NCI-H446 treated with DMSO at 0.1 percent for 48 hours (cell line): ENCODE measurements around the gene LRRK1.
A peak's percentile ranks its signal among the peaks of the same experiment; 100 is the strongest.
"Not testable (repeated sequence)": the region's sequence is repeated elsewhere in the genome, so short reads cannot be mapped to it uniquely, and the experiment has no call there.

Source experiments
- DNase-seq: peaks from one replicate; lab custom pipeline; 2025; lab: John Stamatoyannopoulos, UW

Gene LRRK1

GRCh38 chr15:101071651-101072050 lies 152.5 kb downstream of the LRRK1 start:
- no peak for DNase-seq

- not testable (repeated sequence) for DNase-seq
Measured at GRCh38 chr15:101072235-101072634, 153.1 kb downstream of the LRRK1 start.

GRCh38 chr15:101077806-101078668 lies 158.9 kb downstream of the LRRK1 start:
- not testable (repeated sequence) for DNase-seq

DNA sequence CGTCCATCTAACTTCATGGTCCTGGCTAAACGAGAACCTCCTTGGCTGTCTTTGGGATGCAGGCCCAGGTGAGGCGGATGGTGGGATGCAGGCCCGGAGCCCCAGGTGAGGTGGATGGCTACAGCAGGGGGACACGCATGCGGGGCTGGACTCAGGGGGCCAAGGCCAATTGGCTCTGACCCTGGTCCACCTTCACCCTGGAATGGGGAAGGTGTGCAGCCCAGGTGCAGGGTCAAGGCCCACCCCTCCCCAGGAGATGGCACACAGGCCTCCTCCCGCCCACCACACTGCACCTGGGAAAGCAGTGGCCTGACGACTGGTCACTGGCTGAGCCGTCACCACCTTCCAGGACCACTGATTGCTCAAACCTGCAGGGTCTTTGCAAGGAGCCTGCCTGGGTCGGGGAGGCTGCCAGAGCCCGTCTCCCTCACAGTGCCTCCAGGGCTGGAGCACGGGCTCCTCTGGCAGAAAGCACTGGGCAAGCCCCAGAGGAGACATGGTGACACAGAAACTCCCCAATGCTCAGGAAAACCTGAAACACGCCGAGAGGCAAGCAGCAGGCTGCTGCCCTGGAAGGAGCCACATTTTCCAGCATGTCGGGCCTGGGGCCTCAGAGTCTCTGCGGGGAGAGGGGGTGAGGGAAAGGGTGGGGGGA lies 159.6 kb downstream of the LRRK1 start:
- DNase-seq = no peak

- no peak for DNase-seq
Measured at GRCh38 chr15:101081900-101082299, 162.7 kb downstream of the LRRK1 start.

DNA sequence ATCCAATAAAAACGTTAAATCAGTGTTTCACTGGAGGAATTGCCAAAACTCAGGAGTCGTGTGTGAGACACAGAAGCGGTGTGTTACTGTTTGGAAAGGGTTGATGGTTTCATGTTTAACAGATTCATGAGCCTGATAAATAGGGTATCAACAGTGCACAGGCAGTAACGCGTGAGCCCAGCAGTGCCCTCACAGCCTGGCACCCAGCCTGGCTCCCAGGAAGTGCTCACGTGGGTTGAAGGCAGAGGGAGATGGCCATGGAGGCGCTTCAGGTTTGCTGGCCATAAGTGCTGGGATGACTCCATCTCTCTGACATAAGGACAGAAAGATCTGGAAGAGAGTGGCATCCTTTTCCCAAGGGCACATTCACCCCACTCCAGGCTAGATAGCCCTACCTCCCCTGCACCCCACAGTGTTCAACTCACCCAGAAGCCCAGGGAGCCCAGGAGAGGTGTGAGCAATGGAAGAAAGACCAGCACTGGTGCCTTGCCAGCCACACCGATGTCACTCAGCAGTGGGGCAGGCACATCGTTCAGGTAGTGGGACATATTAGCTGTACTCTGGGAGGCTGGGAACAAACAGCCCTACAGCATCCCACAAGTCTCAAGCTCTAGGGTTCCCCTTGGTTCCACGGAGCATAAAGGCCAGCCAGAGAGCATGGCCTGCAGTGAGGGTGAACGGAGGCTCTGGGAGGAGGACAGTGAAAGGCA lies 164.3 kb downstream of the LRRK1 start:
- DNase-seq = no peak

DNA sequence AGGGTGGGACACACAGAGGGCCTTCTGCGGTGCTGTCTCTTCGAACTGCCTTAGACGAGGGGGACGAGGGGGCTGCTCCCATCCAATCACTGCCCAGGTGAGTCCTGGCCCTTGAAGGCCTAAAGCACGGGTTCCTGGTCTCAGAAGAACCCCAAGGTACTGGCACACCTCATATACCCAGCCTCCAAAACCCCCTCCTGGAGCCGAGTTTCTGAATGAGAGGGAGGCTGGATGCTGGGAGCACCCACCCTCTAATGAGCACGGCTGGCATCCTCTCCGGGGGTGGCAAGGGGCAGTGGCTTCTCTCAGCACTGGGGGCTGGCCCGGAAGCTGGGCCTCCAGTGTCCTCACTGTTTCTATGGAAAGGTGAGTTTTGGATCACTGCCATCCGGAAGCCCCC lies 165.6 kb downstream of the LRRK1 start:
- no peak for DNase-seq

DNA sequence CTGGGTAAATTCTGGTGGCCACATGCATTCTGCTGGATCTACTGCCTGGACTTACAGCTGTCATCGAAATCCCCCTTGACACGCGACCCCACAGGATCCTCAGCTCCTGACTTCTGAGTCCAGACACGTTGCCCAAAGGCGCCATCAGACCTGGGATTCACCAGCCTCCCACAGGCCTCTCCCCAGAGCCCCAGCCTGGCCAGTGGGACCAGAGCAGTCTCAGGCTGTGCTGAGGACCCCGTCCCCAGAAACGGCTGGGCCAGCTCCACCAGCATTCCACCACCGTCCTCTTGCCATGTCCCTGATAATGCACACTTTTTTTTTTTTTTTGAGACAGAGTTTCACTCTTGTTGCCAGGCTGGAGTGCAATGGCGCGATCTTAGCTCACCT lies 166.1 kb downstream of the LRRK1 start:
- no peak for DNase-seq

- no peak for DNase-seq
Measured at GRCh38 chr15:101086394-101087171, 167.4 kb downstream of the LRRK1 start.

DNA sequence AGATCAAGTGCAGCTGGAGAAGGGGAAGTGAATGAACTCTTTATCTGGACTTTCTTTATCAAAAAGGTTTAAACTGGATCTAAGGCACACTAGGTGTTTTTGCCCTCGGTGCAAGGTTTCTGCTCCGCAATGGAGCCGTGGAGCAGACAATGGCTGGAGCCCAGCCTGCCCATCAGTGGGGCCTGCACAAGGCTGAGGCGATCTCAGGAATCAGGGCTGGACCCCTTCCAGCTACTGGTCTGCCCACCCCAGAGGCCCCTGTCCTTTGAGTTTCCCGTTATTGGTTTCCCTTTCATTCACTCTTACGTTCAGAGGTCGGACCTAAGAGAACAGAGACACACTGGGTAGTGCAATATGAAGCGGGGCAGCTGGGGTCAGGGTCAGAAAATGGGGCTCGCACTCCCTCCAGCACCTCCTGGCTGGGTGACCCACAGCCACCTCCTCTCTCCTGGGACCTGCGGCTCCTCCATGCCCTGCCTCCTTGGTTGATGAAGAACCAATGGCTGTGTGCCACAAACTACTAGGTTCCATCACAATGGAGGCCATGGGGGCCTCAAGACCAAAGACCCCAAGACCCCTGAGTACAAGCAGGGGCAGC lies 168.1 kb downstream of the LRRK1 start:
- DNase-seq = no peak

DNA sequence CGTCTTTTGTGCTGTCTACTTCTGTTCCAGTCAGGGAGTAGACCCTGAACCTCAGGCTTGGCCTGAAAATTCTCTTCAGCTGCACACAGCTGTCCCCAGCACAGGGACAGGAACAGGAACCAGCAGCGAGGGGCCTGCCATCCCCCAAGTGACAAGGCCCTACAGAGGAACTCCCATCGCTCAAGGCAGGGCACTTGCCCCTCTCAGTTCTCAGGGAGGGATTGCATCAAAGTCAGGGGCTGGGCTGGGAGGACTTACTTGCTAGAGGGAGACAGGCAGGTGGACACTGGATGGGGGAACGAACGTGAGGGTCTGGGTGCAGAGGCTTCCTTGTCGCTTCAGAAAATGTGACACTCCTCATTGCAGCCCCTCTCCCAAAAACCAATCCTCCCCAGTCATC lies 169.1 kb downstream of the LRRK1 start:
- DNase-seq = no peak

GRCh38 chr15:101088788-101089578 lies 169.8 kb downstream of the LRRK1 start:
- peak; percentile 10 for DNase-seq

GRCh38 chr15:101089579-101090427 lies 170.6 kb downstream of the LRRK1 start:
- no peak for DNase-seq

DNA sequence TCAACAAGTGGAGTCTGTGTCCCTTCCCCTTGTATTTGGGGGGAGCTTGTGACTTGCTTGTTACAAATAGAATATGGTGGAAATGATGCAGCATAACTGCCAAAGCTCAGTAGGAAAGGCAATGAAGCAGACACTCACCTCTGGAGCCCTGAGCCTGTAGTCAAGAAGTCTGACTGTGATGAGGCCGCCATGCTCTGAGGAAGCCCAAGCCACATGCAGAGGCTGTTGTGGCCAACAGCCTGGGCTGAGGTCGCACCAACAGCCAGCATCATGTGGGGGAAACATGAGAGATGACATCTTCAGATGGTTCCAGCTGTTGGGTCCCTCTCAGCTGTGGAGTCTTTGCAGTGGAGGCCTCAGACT lies 171.3 kb downstream of the LRRK1 start:
- DNase-seq = no peak

GRCh38 chr15:101091080-101092017 lies 172.2 kb downstream of the LRRK1 start:
- DNase-seq = no peak

GRCh38 chr15:101092156-101092866 lies 173.2 kb downstream of the LRRK1 start:
- no peak for DNase-seq

GRCh38 chr15:101092867-101093202 lies 173.7 kb downstream of the LRRK1 start:
- no peak for DNase-seq

DNA sequence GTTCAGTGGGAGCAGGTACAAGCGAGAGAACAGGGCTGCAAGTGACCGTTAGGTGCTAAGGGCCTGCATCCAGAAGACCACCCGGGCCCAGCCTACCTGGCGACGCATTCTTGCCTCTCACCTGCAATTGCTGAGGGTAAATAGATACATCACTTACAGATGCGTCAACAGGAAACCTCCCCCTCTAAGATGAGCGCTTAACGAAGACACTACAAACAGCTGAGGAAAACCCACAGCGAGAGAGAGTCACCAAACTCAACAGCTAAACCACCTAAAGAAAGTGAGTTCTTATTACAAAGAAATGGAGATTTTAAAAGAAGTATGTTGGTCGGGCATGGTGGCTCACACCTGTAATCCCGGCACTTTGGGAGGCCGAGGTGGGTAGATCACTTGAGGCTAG lies 174.8 kb downstream of the LRRK1 start:
- no peak for DNase-seq
